H1 (cell line): ENCODE measurements around the gene TP53I3. TPM values are rescaled to one million over a fixed set of nuclear protein-coding genes. Genes with fewer than 3 reads are reported as not detected.

Source experiments
- KDM5A ChIP-seq: fragments of 200-600 bp; IDR thresholded peaks from 2 replicates; pipeline ENCODE4 v1.7.1; 2012; ENCODE audit warnings: mild to moderate bottlenecking, low read length, inconsistent platforms, mixed read lengths
- NANOG ChIP-seq: IDR thresholded peaks from 2 replicates; pipeline ENCODE4 v1.6.1; 2011; ENCODE audit warnings: low read length, low read depth, mild to moderate bottlenecking, inconsistent platforms; ENCODE audit not compliant: insufficient read depth, poor library complexity, severe bottlenecking
- RNF2 ChIP-seq: fragments of 200-900, 300-1000 bp; sonication (generic); IDR thresholded peaks from 2 replicates; pipeline ENCODE4 v1.7.1; 2016; ENCODE audit warnings: borderline replicate concordance, low read depth, mild to moderate bottlenecking, antibody characterized with exemption, low read length; ENCODE audit not compliant: poor library complexity, severe bottlenecking; ENCODE audit errors: missing control alignments
- SIRT6 ChIP-seq: IDR thresholded peaks from one replicate; pipeline ENCODE4 v1.7.1; 2012; ENCODE audit warnings: low read length, inconsistent platforms
- SRF ChIP-seq: IDR thresholded peaks from 2 replicates; pipeline ENCODE4 v1.6.1; 2011; ENCODE audit warnings: mild to moderate bottlenecking, low read depth, low read length, moderate library complexity
- TAF7 ChIP-seq: optimal IDR thresholded peaks from 2 replicates; pipeline ENCODE3; 2011; ENCODE audit warnings: low read depth, mild to moderate bottlenecking, inconsistent platforms, low read length, moderate library complexity, borderline replicate concordance
- polyA plus RNA-seq, 7 experiments: library from polyadenylated mRNA; depleted of rRNA in 3 of 7; stranded (reverse) in 5 of 7; unstranded in 2 of 7; fragments of >200 nt in 5 of 7; fragments of 200-250 nt in 2 of 7; gene quantifications; 1 replicate in 5 of 7; 2 replicates in 1 of 7; 4 replicates in 1 of 7; pipeline versions ENCODE4 v1.2.1 to v1.2.3, GENCODE V29; 2011 to 2013; ENCODE audit warnings: missing spikeins in 2 of 7, mixed read lengths in 2 of 7
- total RNA-seq: library from RNA; stranded (reverse); fragmentation: NEBNext Ultra II Directional; extraction: Animal tissue kit (Norgen Biotek cat#: 25700); gene quantifications from 2 replicates; pipeline ENCODE4 v1.2.1, GENCODE V29; 2021

TP53I3 gene
- total and polyA plus RNA-seq, 2 of the 8 experiments (the other 6 are each of a cell fraction or from before 2014, with no cell fraction given): 29.4 to 34.5 TPM

- TF ChIP-seq KDM5A: peak; percentile 63; the same call in 1 of the 2 replicates
- TF ChIP-seq TAF7: peak; percentile 73
- TF ChIP-seq RNF2: no peak
- TF ChIP-seq SRF: peak; percentile 83
- TF ChIP-seq SIRT6: no peak
- TF ChIP-seq NANOG: peak; percentile 48
These were observed 8.5 kb downstream of the TP53I3 start, which contains the start of gene SF3B6 (continued) for GRCh38 chr2:24075915-24076848.
